NK-92 treated with Interleukin-12 subunit alpha and Interleukin-12 subunit beta, amount 100 ng/mL, for 24 hours (cell line): ENCODE measurements around the gene MROH2A.
"Not testable (repeated sequence)": the region's sequence is repeated elsewhere in the genome, so short reads cannot be mapped to it uniquely, and the experiment has no call there.

ENCODE experiments used
- DNase-seq: peaks from one replicate; lab custom pipeline; 2025; lab: John Stamatoyannopoulos, UW

Gene MROH2A

GRCh38 chr2:233778030-233778429 is at the start of gene MROH2A:
TSS of gene MROH2A (plus strand) at chr2:233778330. CDS start at chr2:233779359, 1,029 bp downstream.
- DNase-seq: no peak

GRCh38 chr2:233728723-233729301 is 49.3 kb upstream of the MROH2A start, which contains the start of gene UGT1A3:
TSS of gene UGT1A3 (plus strand) at chr2:233729042. CDS start at chr2:233729127, 85 bp downstream.
- DNase-seq: no peak

- not testable (repeated sequence) for DNase-seq
These were observed 41.1 kb upstream of the MROH2A start for GRCh38 chr2:233736868-233737653.

GRCh38 chr2:233740870-233741269 is 37.3 kb upstream of the MROH2A start:
- no peak for DNase-seq

- DNase-seq: no peak
These were observed 34.5 kb upstream of the MROH2A start for GRCh38 chr2:233743464-233744259.

- DNase-seq: no peak
These were observed 32.9 kb upstream of the MROH2A start for GRCh38 chr2:233745073-233745755.

GRCh38 chr2:233745838-233746237 is 32.3 kb upstream of the MROH2A start:
- not testable (repeated sequence) for DNase-seq

- DNase-seq: no peak
These were observed 31.5 kb upstream of the MROH2A start for GRCh38 chr2:233746475-233747282.

- no peak for DNase-seq
These were observed 30.9 kb upstream of the MROH2A start for GRCh38 chr2:233747283-233747544.

- DNase-seq: not testable (repeated sequence)
These were observed 27.4 kb upstream of the MROH2A start for GRCh38 chr2:233750689-233751088.

- DNase-seq: not testable (repeated sequence)
These were observed 26.7 kb upstream of the MROH2A start for GRCh38 chr2:233751212-233752009.

GRCh38 chr2:233754872-233755611 is 23.1 kb upstream of the MROH2A start:
- DNase-seq: no peak

GRCh38 chr2:233756429-233757081 is 21.6 kb upstream of the MROH2A start:
- no peak for DNase-seq

GRCh38 chr2:233758141-233758540 is 20.0 kb upstream of the MROH2A start:
- no peak for DNase-seq

GRCh38 chr2:233758849-233759248 is 19.3 kb upstream of the MROH2A start:
- DNase-seq: no peak

GRCh38 chr2:233760043-233760442 is 18.1 kb upstream of the MROH2A start, which contains the start of gene UGT1A1:
TSS of gene UGT1A1 (plus strand) at chr2:233760270. CDS start at chr2:233760288, 18 bp downstream.
- DNase-seq: no peak

GRCh38 chr2:233761040-233761769 is 16.9 kb upstream of the MROH2A start:
- no peak for DNase-seq

GRCh38 chr2:233764264-233764663 is 13.9 kb upstream of the MROH2A start:
- DNase-seq: no peak

- DNase-seq: no peak
These were observed 13.4 kb upstream of the MROH2A start for GRCh38 chr2:233764761-233765160.
